GM18511 (cell line): Measurements from ENCODE around the gene GALNT18.

Source experiments
- ATAC-seq: cut with Tn5 transposase; IDR thresholded peaks from one replicate; pipeline ENCODE4 v1.9.1; 2021; ENCODE audit warnings: mild to moderate bottlenecking, moderate library complexity; ENCODE audit not compliant: unreplicated experiment

The GALNT18 gene

GRCh38 chr11:11588243-11588642, 33.6 kb downstream of the GALNT18 start:
- no peak for ATAC-seq

GRCh38 chr11:11587122-11587521, 34.7 kb downstream of the GALNT18 start:
- no peak for ATAC-seq

DNA sequence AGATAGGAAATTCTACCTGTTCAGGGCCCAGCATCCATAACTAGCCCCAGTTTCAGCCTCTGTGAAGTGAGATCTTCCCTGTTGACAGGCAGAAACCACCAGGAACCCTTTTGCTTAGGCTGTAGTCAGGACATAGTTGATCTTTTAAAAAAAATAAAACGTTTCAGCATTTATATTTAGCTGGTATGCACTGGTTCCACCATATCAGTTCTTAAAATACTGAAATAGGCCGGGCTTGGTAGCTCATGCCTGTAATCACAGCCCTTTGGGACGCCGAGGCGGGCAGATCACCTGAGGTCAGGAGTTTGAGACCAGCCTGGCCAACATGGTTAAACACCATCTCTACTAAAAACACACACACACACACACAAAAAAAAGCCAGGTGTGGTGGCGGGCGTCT, 35.3 kb downstream of the GALNT18 start:
- ATAC-seq = no peak

DNA sequence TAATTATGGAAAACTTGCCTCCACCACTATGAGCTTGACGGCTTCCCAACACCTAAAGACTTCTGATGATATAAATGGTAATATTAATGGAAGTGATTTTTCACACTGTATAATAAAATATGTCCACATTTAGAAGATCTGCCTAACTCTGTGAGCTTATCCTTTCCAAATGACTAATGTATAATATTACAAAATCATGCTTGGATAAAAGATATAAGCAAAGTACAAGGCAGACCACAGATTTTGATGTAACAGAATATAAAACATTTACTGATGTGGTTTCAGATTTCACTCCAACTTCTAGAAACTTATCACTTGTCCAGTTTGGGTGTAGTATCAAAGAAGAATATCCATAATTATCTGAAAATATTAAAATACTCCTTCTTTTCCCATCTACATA, 36.9 kb downstream of the GALNT18 start:
- ATAC-seq = no peak

GRCh38 chr11:11584530-11584810, 37.3 kb downstream of the GALNT18 start:
- no peak for ATAC-seq

- ATAC-seq = no peak
Measured at GRCh38 chr11:11583801-11584529, 37.8 kb downstream of the GALNT18 start.

- ATAC-seq = no peak
Measured at GRCh38 chr11:11582011-11582701, 39.6 kb downstream of the GALNT18 start.

DNA sequence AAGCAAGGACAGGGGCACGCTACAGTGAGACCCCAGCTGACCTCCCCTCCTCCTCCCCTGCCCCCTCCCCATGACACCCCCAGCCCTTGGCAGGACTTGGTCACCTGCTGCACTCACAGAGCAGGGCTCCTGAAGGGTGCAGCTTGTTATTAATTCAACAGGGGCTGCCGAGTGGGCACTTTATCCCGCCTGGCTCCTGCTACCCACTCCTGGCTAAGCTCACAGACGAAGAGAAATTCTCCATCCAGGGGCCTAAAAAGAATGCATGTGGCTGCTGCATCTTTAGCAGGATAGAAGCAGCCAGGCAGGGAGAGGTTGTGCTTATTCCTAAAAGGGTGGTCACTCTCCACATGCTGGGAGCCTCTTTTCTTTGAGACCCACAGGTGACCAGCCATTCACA, 40.3 kb downstream of the GALNT18 start:
- no peak for ATAC-seq

DNA sequence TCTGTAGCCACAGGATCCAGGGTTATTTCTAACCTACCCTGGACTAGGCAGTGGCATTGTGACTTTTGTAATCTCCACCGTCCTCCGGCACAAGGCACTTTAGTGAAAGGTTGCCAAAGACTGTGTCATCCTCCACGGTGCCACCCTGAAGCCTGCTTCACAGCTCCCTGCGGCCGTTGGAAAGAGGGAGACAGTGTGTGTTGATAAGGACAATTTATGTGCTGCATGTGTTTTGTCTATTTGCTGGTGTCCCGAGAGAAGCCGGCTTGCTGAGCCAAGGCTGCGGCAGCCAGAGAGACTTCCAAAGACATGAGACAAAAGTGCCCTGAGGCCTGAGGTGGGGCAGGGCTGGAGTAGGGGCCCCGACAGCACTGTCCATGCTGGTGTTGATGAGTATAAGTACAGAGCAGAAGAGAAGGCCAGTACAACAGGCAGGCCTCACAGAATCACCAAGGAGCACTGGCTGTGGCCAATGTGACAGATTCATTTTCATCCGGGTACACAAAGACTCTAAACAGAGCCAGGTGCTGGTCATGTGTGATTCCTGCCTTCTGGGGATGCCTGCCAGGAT, 40.9 kb downstream of the GALNT18 start:
- no peak for ATAC-seq

- no peak for ATAC-seq
Measured at GRCh38 chr11:11580012-11580411, 41.8 kb downstream of the GALNT18 start.

DNA sequence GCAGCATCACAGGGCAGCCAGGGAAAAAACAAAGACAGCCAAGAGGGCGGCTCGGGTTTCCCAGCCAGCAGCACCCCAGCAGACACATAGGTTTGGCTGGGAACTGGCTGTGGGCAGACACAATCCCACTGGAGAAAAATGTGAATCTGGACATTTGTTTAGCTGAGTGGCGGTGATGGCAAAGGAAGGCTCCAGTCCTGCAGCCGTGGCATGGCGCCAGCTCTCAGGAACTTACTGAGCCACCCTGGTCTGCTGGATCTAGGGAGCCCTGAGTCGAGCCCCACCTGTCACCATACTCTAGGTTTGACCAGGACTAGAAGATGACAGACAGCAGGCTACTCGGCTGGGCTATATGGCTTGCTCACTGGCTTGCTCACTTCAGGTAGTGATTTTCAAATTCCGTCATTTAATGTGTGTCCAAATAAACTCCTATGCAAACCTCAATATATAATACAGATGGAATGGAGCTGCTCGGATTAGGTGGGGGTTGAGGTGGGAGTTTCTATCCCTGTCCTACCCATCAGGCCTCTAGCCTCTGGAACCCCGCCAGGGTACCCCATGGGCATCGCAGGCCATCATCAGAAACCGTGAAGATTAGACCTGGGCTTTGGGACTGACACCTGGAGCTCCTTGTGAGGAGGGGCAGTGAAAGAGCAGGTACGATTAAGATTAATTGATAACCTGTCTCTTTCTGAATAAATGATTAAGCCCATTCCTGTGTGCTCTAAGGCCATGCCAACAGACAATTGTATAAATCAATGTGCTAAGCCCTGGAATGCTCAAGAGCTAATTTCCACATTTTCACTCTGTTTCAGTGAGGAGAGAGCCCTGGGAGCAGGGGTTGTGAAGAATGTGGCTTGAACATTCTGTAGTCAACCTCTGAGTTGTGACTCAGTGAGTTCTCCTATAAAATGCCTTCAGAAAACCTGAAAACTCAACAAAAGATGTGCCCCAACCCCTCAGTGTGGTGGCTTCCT, 42.5 kb downstream of the GALNT18 start:
- ATAC-seq = no peak

GRCh38 chr11:11577932-11578911, 43.6 kb downstream of the GALNT18 start:
- no peak for ATAC-seq

GRCh38 chr11:11577251-11577855, 44.5 kb downstream of the GALNT18 start:
- ATAC-seq = no peak

DNA sequence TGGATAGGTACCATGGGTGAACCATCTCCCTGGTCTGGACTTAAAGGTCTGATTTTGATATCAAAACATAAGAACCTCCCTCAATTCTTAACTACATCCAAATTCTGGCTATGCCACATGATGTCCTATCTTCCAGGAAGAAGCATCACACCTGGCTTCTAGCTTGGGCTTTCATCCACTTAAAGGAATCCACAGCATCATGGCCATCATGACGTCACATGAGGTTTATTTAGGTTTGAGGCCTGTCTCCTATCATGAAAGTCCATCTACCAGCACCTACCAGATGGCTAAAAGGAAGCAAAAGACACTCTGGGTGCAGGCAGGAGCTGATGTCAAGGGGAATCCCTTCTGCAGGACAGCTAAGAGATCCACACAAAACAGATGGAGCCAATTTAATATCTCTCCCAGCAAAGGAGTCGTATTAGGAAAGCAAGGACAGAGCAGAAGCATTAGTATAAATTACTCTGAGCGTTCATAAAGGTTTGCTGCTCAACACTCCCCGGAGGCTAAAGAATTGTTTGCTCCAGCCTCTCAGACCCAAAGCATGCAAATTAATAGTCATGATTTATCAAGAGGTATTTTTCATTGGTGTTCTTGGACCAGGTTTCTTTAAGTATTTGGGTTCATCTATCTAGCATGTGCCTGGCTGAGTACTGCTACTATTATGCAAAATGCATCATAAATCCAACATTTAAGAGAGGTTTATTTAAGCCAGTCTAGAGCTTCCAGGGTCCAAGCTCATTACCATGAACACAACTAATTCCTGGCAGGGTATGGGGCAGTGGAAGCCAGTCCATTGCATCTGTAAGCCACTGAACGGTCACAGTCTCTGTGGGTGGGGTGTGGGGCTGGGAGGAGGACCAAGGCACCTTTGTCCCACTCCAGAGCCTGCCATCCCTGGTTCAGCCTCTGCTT, 47.2 kb downstream of the GALNT18 start:
- no peak for ATAC-seq

- no peak for ATAC-seq
Measured at GRCh38 chr11:11572386-11572785, 49.4 kb downstream of the GALNT18 start.

DNA sequence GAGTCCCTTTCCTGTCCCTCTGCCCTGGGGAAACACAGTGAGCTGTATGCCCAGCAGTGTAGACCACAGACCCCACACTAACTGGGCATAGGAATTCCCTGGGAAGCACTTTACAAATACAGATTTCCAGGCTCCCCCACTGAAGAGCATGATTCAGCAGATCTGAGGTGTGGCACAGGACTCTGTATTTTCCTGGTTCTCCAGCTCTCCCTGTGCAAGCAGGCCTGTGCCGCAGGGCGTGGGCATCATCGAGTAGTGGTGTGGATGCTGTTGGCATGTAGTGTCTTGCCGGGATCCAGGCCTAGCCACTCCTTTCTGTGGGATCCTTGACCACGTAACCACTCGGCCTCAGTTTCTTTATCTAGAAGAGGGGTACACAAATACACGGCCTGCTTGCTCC, 49.9 kb downstream of the GALNT18 start:
- no peak for ATAC-seq

DNA sequence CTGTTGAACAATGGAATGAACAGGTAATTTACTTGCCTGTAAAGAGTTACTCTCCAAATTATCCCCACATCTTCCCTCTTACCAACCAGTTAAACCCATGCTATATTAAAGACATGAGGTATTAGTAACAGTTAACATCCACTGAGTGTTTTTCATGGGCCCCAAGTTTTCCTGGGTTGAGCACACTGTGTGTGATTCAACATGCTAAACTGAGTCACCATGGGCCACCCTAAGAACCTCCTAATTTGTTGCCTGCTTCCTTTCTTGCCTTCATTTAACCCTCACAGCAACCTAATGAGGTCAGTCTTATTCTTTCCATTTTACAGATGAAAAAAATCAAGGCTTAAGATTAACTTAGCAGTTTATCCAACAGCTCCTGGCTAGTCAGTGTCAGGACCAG, 51.0 kb downstream of the GALNT18 start:
- ATAC-seq = no peak

- no peak for ATAC-seq
Measured at GRCh38 chr11:11569936-11570491, 51.8 kb downstream of the GALNT18 start.
